HepG2 (cell line): Measurements from ENCODE around the gene PTGIS. TPM values are rescaled to one million over a fixed set of nuclear protein-coding genes. Genes with fewer than 3 reads are reported as not detected.

Experiments
- BHLHE40 ChIP-seq: IDR thresholded peaks from 2 replicates; pipeline ENCODE4 v1.6.1; 2011; ENCODE audit warnings: low read length, improper control_type of control experiment
- CERS6 ChIP-seq: sonication (generic); formaldehyde crosslinking; IDR thresholded peaks from 2 replicates; pipeline ENCODE4 v1.5.0; 2020; ENCODE audit warnings: missing genetic modification reagents
- HNRNPH1 ChIP-seq: fragments of 200-400 bp; formaldehyde crosslinking; optimal IDR thresholded peaks from 2 replicates; pipeline ENCODE3; 2017; ENCODE audit warnings: mild to moderate bottlenecking, low read depth, low read length
- HNRNPK ChIP-seq: fragments of 200-400 bp; formaldehyde crosslinking; IDR thresholded peaks from 2 replicates; pipeline ENCODE4 v1.6.1; 2018; ENCODE audit warnings: low read length, low read depth, moderate library complexity, mild to moderate bottlenecking; ENCODE audit not compliant: poor library complexity, severe bottlenecking
- ISX ChIP-seq: sonication (generic); formaldehyde crosslinking; conservative IDR thresholded peaks from 2 replicates; pipeline ENCODE4 v1.5.0; 2020; ENCODE audit warnings: missing genetic modification reagents
- KDM6A ChIP-seq: IDR thresholded peaks from 2 replicates; pipeline ENCODE4 v1.6.1; 2016; ENCODE audit warnings: low read depth
- MIER2 ChIP-seq: IDR thresholded peaks from 2 replicates; pipeline ENCODE4 v1.6.1; 2016; ENCODE audit warnings: missing biosample characterization, missing genetic modification reagents
- PATZ1 ChIP-seq: sonication (generic); formaldehyde crosslinking; IDR thresholded peaks from 2 replicates; pipeline ENCODE4 v1.4.0; 2020; ENCODE audit warnings: missing genetic modification reagents
- PBX3 ChIP-seq: sonication (generic); formaldehyde crosslinking; IDR thresholded peaks from 2 replicates; pipeline ENCODE4 v1.8.1; 2023; ENCODE audit warnings: missing genetic modification reagents, inconsistent platforms, borderline replicate concordance
- PPARG ChIP-seq: conservative IDR thresholded peaks from 2 replicates; pipeline ENCODE4 v1.6.1; 2016; ENCODE audit warnings: missing biosample characterization, missing genetic modification reagents
- PRDM15 ChIP-seq: sonication (generic); formaldehyde crosslinking; IDR thresholded peaks from 2 replicates; pipeline ENCODE4 v1.4.0; 2020; ENCODE audit warnings: missing genetic modification reagents
- STAG1 ChIP-seq: sonication (generic); formaldehyde crosslinking; IDR thresholded peaks from 2 replicates; pipeline ENCODE4 v1.4.0; 2020; ENCODE audit warnings: missing genetic modification reagents
- TARDBP ChIP-seq: sonication (generic); formaldehyde crosslinking; IDR thresholded peaks from 2 replicates; pipeline ENCODE4 v1.8.0; 2022; ENCODE audit warnings: mild to moderate bottlenecking, missing genetic modification reagents
- ZBTB34 ChIP-seq: sonication (generic); formaldehyde crosslinking; IDR thresholded peaks from 2 replicates; pipeline ENCODE4 v1.8.0; 2022; ENCODE audit warnings: mild to moderate bottlenecking, missing genetic modification reagents
- ZBTB38 ChIP-seq: sonication (generic); formaldehyde crosslinking; IDR thresholded peaks from 2 replicates; pipeline ENCODE4 v1.5.1; 2020; ENCODE audit warnings: mild to moderate bottlenecking, missing genetic modification reagents
- ZNF30 ChIP-seq: sonication (generic); formaldehyde crosslinking; IDR thresholded peaks from 2 replicates; pipeline ENCODE4 v1.5.0; 2020; ENCODE audit warnings: mild to moderate bottlenecking, missing genetic modification reagents
- ZNF337 ChIP-seq: sonication (generic); formaldehyde crosslinking; IDR thresholded peaks from 2 replicates; pipeline ENCODE4 v1.5.1; 2020; ENCODE audit warnings: missing genetic modification reagents, low read depth, mild to moderate bottlenecking, borderline replicate concordance
- ZNF616 ChIP-seq: sonication (generic); formaldehyde crosslinking; IDR thresholded peaks from 2 replicates; pipeline ENCODE4 v1.5.0; 2020; ENCODE audit warnings: low read depth, mild to moderate bottlenecking, missing genetic modification reagents
- ZNF674 ChIP-seq: sonication (generic); formaldehyde crosslinking; IDR thresholded peaks from 2 replicates; pipeline ENCODE4 v1.5.0; 2020; ENCODE audit warnings: low read depth, mild to moderate bottlenecking, missing genetic modification reagents
- ZNF772 ChIP-seq: sonication (generic); formaldehyde crosslinking; IDR thresholded peaks from 2 replicates; pipeline ENCODE4 v1.5.0; 2020; ENCODE audit warnings: mild to moderate bottlenecking, missing genetic modification reagents
- ZNF780A ChIP-seq: sonication (generic); formaldehyde crosslinking; IDR thresholded peaks from 2 replicates; pipeline ENCODE4 v1.8.0; 2022; ENCODE audit warnings: mild to moderate bottlenecking, missing genetic modification reagents, moderate library complexity
- ZNF792 ChIP-seq: IDR thresholded peaks from 2 replicates; pipeline ENCODE4 v1.6.1; 2016
- polyA plus RNA-seq, 8 experiments: library from polyadenylated mRNA; depleted of rRNA in 3 of 8; stranded (reverse) in 7 of 8; unstranded in 1 of 8; fragments of >200 nt; fragmentation: Illumina TruSeq in 4 of 8; extraction: Trizol in 4 of 8; gene quantifications; 2 replicates each; pipeline versions ENCODE4 v1.2.1 to v1.2.3, GENCODE V29; 2011 to 2016; ENCODE audit warnings: low read depth in 4 of 8, missing spikeins in 1 of 8, mixed read lengths in 1 of 8; ENCODE audit not compliant: insufficient read depth in 1 of 8
- total RNA-seq, 5 experiments: library from RNA; depleted of rRNA; stranded (reverse); fragments of >200 nt; fragmentation: Illumina TruSeq; extraction: Trizol; gene quantifications; 2 replicates each; pipeline ENCODE4 v1.2.3, GENCODE V29; 2016; ENCODE audit warnings: low read depth in 1 of 5

The PTGIS gene
- total and polyA plus RNA-seq, 2 of the 13 experiments (the other 11 are each of a cell fraction or from before 2014, with no cell fraction given): not detected

- TF ChIP-seq PRDM15 (CRISPR knock-in tag) (no peak), ZBTB34 (CRISPR knock-in tag) (no peak), ZNF616 (CRISPR knock-in tag) (no peak), ZNF30 (no peak), PBX3 (CRISPR knock-in tag) (no peak), ZBTB38 (CRISPR knock-in tag) (no peak), STAG1 (CRISPR knock-in tag) (peak; percentile 79), ZNF772 (CRISPR knock-in tag) (no peak), PATZ1 (CRISPR knock-in tag) (no peak), PPARG (CRISPR knock-in tag) (no peak), ISX (no peak), ZNF337 (CRISPR knock-in tag) (no peak), MIER2 (no peak; the same call in 1 of the 2 replicates), TARDBP (no peak), ZNF674 (CRISPR knock-in tag) (no peak), KDM6A (CRISPR knock-in tag) (no peak), ZNF780A (CRISPR knock-in tag) (no peak), HNRNPK (no peak), CERS6 (no peak), ZNF792 (no peak), HNRNPH1 (no peak), BHLHE40 (0 out of 2 replicates have a peak, but pooled peaks have one; percentile 10)
These were observed 59.3 kb downstream of the PTGIS start (continued) for GRCh38 chr20:49508435-49509199.
